Common myeloid progenitor, CD34-positive (primary cell): Measurements from ENCODE around the gene CITED4.
A peak's percentile ranks its signal among the peaks of the same experiment; 100 is the strongest.

Experiments
- CTCF ChIA-PET: fragments of 350-600 bp; sonication (Branson Sonifier 250); formaldehyde crosslinking; loops from one replicate; lab custom pipeline; 2021; ENCODE audit warnings: antibody characterized with exemption; lab: Charles Lee
- POLR2A ChIA-PET: fragments of 350-600 bp; sonication (Branson Sonifier 250); formaldehyde crosslinking; loops from one replicate; lab custom pipeline; 2021; ENCODE audit warnings: antibody characterized with exemption; lab: Charles Lee
- DNase-seq, 3 donors: peaks; one replicate each; pipeline versions ENCODE4 v3.0.0 to v3.0.0-alpha.2; 2013
- H3K27ac ChIP-seq, 2 experiments: 1 replicate in 1 of 2; 2 replicates in 1 of 2; pipeline ENCODE4 v1.7.0; 2013; ENCODE audit warnings: inconsistent platforms in 2 of 2, low read length in 2 of 2, mild to moderate bottlenecking in 2 of 2, low read depth in 1 of 2, moderate library complexity in 1 of 2; ENCODE audit not compliant: severe bottlenecking in 2 of 2, insufficient read depth in 1 of 2, poor library complexity in 1 of 2
- H3K27me3 ChIP-seq, 5 experiments: replicated peaks in 2 of 5; 1 replicate in 3 of 5; 2 replicates in 2 of 5; pipeline versions ENCODE4 v1.6.1 to v1.7.0; 2013; ENCODE audit warnings: low read length in 4 of 5, mild to moderate bottlenecking in 2 of 5, moderate library complexity in 2 of 5, inconsistent platforms in 1 of 5; ENCODE audit not compliant: insufficient read depth in 5 of 5, control insufficient read depth in 4 of 5
- H3K36me3 ChIP-seq, 4 experiments: 1 replicate in 2 of 4; 2 replicates in 2 of 4; pipeline versions ENCODE4 v1.6.1 to v1.7.0; 2013; ENCODE audit warnings: low read length in 3 of 4, control low read depth in 1 of 4, mild to moderate bottlenecking in 1 of 4; ENCODE audit not compliant: control insufficient read depth in 4 of 4, insufficient read depth in 4 of 4
- H3K4me1 ChIP-seq, 4 experiments: 1 replicate in 3 of 4; 2 replicates in 1 of 4; pipeline versions ENCODE4 v1.6.1 to v1.7.1; 2013; ENCODE audit warnings: low read length in 3 of 4, mild to moderate bottlenecking in 3 of 4, control low read depth in 1 of 4, inconsistent platforms in 1 of 4, moderate library complexity in 1 of 4; ENCODE audit not compliant: control insufficient read depth in 4 of 4, insufficient read depth in 4 of 4; ENCODE audit errors: control extremely low read depth in 1 of 4
- H3K4me3 ChIP-seq, 7 experiments: 1 replicate in 4 of 7; 2 replicates in 3 of 7; pipeline versions ENCODE4 v1.5.1 to v1.7.0; 2013; ENCODE audit warnings: mild to moderate bottlenecking in 7 of 7, low read length in 6 of 7, moderate library complexity in 6 of 7, inconsistent platforms in 2 of 7, low read depth in 2 of 7, control low read depth in 1 of 7; ENCODE audit not compliant: insufficient read depth in 4 of 7, control insufficient read depth in 1 of 7; ENCODE audit errors: extremely low read depth in 1 of 7
- H3K9me3 ChIP-seq, 5 experiments: 1 replicate in 4 of 5; 2 replicates in 1 of 5; pipeline versions ENCODE4 v1.6.1 to v1.7.1; 2013; ENCODE audit warnings: low read length in 4 of 5, mild to moderate bottlenecking in 2 of 5, inconsistent platforms in 1 of 5, low read depth in 1 of 5, moderate library complexity in 1 of 5; ENCODE audit not compliant: control insufficient read depth in 4 of 5, insufficient read depth in 2 of 5; ENCODE audit errors: control extremely low read depth in 1 of 5
- WGBS: methylation state at CpG from one replicate; pipeline ENCODE4 v1.1.5; 2013; ENCODE audit not compliant: insufficient coverage; 5-methylcytosine and 5-hydroxymethylcytosine counted together

CITED4 gene

GRCh38 chr1:40877698-40878097, 15.5 kb upstream of the CITED4 start:
- peaks cover 0 to 8% (median 1%) of the 10 kb centered on the region in 5 experiments for H3K27me3 ChIP-seq
- H3K4me1 ChIP-seq: peaks cover 0 to 32% (median 16%) of the 10 kb centered on the region in 4 experiments
- 14% methylated on average over 2 of the region's 4 CpGs for WGBS
- ChIA-PET POLR2A (interaction anchor here (1.6 kb wide), 1 partner anchor 15 kb away, joined by 6 read pairs; the partner anchor contains the start of gene CITED4), CTCF (interaction anchor here (0.8 to 0.9 kb wide), 3 partner anchors 10 to 72 kb away, joined by 3 to 4 read pairs (median 3); no protein-coding TSS in a partner anchor)
- H3K9me3 ChIP-seq: peaks cover 0 to 12% (median 4%) of the 10 kb centered on the region in 5 experiments
- no peaks in the 10 kb centered on the region for H3K36me3 ChIP-seq
- DNase-seq: peak in 2 of 3 donors; percentile 47 to 56
- H3K4me3 ChIP-seq: no peak overlapping the region
- peak overlapping the region in 1 of 2 experiments; percentile 30 for H3K27ac ChIP-seq

GRCh38 chr1:40876891-40877290, 14.7 kb upstream of the CITED4 start:
- no peak overlapping the region for H3K4me3 ChIP-seq
- H3K27ac ChIP-seq: no peak overlapping the region
- peaks cover 0 to 5% (median 0%) of the 10 kb centered on the region in 5 experiments for H3K27me3 ChIP-seq
- CTCF ChIA-PET: interaction anchor here (0.9 to 1.7 kb wide), 5 partner anchors 10 to 75 kb away, joined by 3 to 5 read pairs (median 4); partner anchors contain the start of gene CITED4
- POLR2A ChIA-PET: interaction anchor here (1.6 kb wide), 1 partner anchor 15 kb away, joined by 6 read pairs; the partner anchor contains the start of gene CITED4
- no peaks in the 10 kb centered on the region for H3K36me3 ChIP-seq
- WGBS: no CpG with 5 or more reads among the region's 1 CpG
- H3K4me1 ChIP-seq: peaks cover 0 to 32% (median 16%) of the 10 kb centered on the region in 4 experiments
- no peak for DNase-seq
- peaks cover 0 to 10% (median 4%) of the 10 kb centered on the region in 5 experiments for H3K9me3 ChIP-seq

GRCh38 chr1:40876436-40876761, 14.2 kb upstream of the CITED4 start:
- Histone ChIP-seq H3K36me3 (no peaks in the 10 kb centered on the region), H3K4me1 (peaks cover 0 to 32% (median 16%) of the 10 kb centered on the region in 4 experiments), H3K9me3 (peaks cover 0 to 10% (median 4%) of the 10 kb centered on the region in 5 experiments), H3K27me3 (peaks cover 0 to 4% (median 0%) of the 10 kb centered on the region in 5 experiments), H3K4me3 (no peak overlapping the region), H3K27ac (no peak overlapping the region)
- peak in 1 of 3 donors; percentile 9 for DNase-seq
- WGBS: 86% methylated on average over 1 of the region's 2 CpGs
- ChIA-PET CTCF (interaction anchor here (1.0 to 1.7 kb wide), 4 partner anchors 14 to 75 kb away, joined by 3 to 5 read pairs (median 4); partner anchors contain the start of gene CITED4), POLR2A (interaction anchor here (1.6 kb wide), 1 partner anchor 14 kb away, joined by 6 read pairs; the partner anchor contains the start of gene CITED4)

GRCh38 chr1:40873863-40874472, 11.8 kb upstream of the CITED4 start:
- H3K4me3 ChIP-seq: no peak overlapping the region
- H3K36me3 ChIP-seq: no peaks in the 10 kb centered on the region
- ChIA-PET CTCF (no interaction called here), POLR2A (no interaction called here)
- H3K27ac ChIP-seq: no peak overlapping the region
- no peaks in the 10 kb centered on the region for H3K27me3 ChIP-seq
- WGBS: 100% methylated on average over 3 of the region's 7 CpGs
- peaks cover 0 to 32% (median 16%) of the 10 kb centered on the region in 4 experiments for H3K4me1 ChIP-seq
- no peak for DNase-seq
- H3K9me3 ChIP-seq: peaks cover 0 to 19% (median 8%) of the 10 kb centered on the region in 5 experiments

GRCh38 chr1:40872276-40872675, 10.1 kb upstream of the CITED4 start:
- H3K27ac ChIP-seq: no peak overlapping the region
- 100% methylated on average over 1 of the region's 3 CpGs for WGBS
- no peaks in the 10 kb centered on the region for H3K27me3 ChIP-seq
- H3K4me1 ChIP-seq: peaks cover 0 to 22% (median 8%) of the 10 kb centered on the region in 4 experiments
- peaks cover 0 to 19% (median 8%) of the 10 kb centered on the region in 5 experiments for H3K9me3 ChIP-seq
- DNase-seq: no peak
- no peaks in the 10 kb centered on the region for H3K36me3 ChIP-seq
- no peak overlapping the region for H3K4me3 ChIP-seq
- ChIA-PET POLR2A (no interaction called here), CTCF (interaction anchor here (0.5 to 1.0 kb wide), 2 partner anchors 58 to 81 kb away, joined by 3 read pairs; no protein-coding TSS in a partner anchor)

GRCh38 chr1:40870135-40870728, 8.1 kb upstream of the CITED4 start:
- H3K27me3 ChIP-seq: no peaks in the 10 kb centered on the region
- CTCF ChIA-PET: interaction anchor here (1.6 to 2.1 kb wide), 2 partner anchors 15 to 79 kb away, joined by 5 to 6 read pairs; no protein-coding TSS in a partner anchor
- H3K27ac ChIP-seq: no peak overlapping the region
- no peaks in the 10 kb centered on the region for H3K36me3 ChIP-seq
- H3K4me3 ChIP-seq: no peak overlapping the region
- H3K4me1 ChIP-seq: peaks cover 0 to 5% (median 2%) of the 10 kb centered on the region in 4 experiments
- POLR2A ChIA-PET: no interaction called here
- peaks cover 0 to 9% (median 4%) of the 10 kb centered on the region in 5 experiments for H3K9me3 ChIP-seq
- DNase-seq: no peak
- WGBS: 100% methylated on average over 1 of the region's 2 CpGs
